ENCODE measurements around the gene AKNA. TPM values are rescaled to one million over a fixed set of nuclear protein-coding genes. Genes with fewer than 3 reads are reported as not detected.

Gene AKNA
- total and polyA plus RNA-seq, 2 donors (not counting 1 experiment from before 2014, with no cell fraction given) = 178 to 407 TPM

DNA sequence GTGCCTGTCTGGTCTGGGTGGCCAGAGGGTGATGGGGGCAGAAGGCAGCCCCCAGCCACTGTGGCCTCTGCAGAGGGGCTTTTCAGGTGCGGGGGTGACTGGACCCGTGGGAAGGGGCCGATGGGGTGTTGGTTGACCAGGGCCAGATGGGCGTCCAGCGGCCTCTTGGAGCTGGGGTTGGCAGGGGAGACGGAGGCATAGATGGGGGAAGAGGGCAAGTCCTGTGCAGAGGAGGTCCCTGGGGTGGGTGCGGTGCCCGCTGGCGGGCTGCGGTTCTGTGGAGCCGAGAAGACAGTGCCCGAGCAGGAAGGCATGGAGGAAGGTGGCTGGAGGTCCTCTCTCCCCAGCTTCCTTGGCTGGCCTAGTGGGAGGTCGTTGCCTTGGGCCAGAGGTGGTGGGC is 18.7 kb upstream of the AKNA start:
- no peaks in the 10 kb centered on the region for H3K9me3 ChIP-seq (ENCODE audit: control extremely low read depth in 1 of 3, control insufficient read depth in 2 of 3, insufficient read depth in 1 of 3, low read length in 2 of 3)
- Mint-ChIP-seq H3K27ac (no peak overlapping the region), H3K4me1 (peaks cover 4% of the 10 kb centered on the region), H3K4me3 (no peak overlapping the region), H3K27me3 (no peaks in the 10 kb centered on the region), H3K9me3 (ENCODE audit: insufficient read depth) (no peaks in the 10 kb centered on the region)
- H3K36me3 ChIP-seq (replicated peaks in 1 of 2; ENCODE audit: control extremely low read depth in 1 of 2, control insufficient read depth in 1 of 2, extremely low read depth in 1 of 2, insufficient read depth in 2 of 2, low read length in 1 of 2) = no peaks in the 10 kb centered on the region
- H3K27ac ChIP-seq (ENCODE audit: low read length in 2 of 2) = no peak overlapping the region
- no peak overlapping the region for H3K9ac ChIP-seq (ENCODE audit: low read length)
- ChIA-PET CTCF (interaction anchor here (1.0 to 8.9 kb wide), 37 partner anchors 9 to 607 kb away, joined by 3 to 144 read pairs (median 8); partner anchors contain the start of genes AKNA, ATP6V1G1 and TEX48), POLR2A (interaction anchor here (1.1 kb wide), 1 partner anchor 9 kb away, joined by 3 read pairs; no protein-coding TSS in a partner anchor)
- WGBS (ENCODE audit: insufficient coverage) = 94% methylated on average over 13 of the region's 13 CpGs
- TF ChIP-seq EZH2 (IDR thresholded peaks at IDR 0.05; ENCODE audit: borderline replicate concordance, insufficient read depth, low read depth, low read length, poor library complexity, severe bottlenecking) = no peak
- TF ChIP-seq, protein P1, sequence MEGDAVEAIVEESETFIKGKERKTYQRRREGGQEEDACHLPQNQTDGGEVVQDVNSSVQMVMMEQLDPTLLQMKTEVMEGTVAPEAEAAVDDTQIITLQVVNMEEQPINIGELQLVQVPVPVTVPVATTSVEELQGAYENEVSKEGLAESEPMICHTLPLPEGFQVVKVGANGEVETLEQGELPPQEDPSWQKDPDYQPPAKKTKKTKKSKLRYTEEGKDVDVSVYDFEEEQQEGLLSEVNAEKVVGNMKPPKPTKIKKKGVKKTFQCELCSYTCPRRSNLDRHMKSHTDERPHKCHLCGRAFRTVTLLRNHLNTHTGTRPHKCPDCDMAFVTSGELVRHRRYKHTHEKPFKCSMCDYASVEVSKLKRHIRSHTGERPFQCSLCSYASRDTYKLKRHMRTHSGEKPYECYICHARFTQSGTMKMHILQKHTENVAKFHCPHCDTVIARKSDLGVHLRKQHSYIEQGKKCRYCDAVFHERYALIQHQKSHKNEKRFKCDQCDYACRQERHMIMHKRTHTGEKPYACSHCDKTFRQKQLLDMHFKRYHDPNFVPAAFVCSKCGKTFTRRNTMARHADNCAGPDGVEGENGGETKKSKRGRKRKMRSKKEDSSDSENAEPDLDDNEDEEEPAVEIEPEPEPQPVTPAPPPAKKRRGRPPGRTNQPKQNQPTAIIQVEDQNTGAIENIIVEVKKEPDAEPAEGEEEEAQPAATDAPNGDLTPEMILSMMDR (IDR thresholded peaks at IDR 0.05) = no peak
- no peak overlapping the region for H2AFZ ChIP-seq (ENCODE audit: insufficient read depth, low read depth, low read length, poor library complexity, severe bottlenecking)
- peaks cover 8 to 9% of the 10 kb centered on the region in 2 donors for H3K4me1 ChIP-seq (ENCODE audit: control insufficient read depth in 2 of 2, insufficient read depth in 2 of 2, low read length in 2 of 2)
- ATAC-seq (ENCODE audit: low read depth) (no peak), DNase-seq (no peak)
- no peaks in the 10 kb centered on the region for H4K20me1 ChIP-seq (ENCODE audit: control insufficient read depth, insufficient read depth, low read length, poor library complexity, severe bottlenecking)
- H3K79me2 ChIP-seq (ENCODE audit: control insufficient read depth, insufficient read depth, low read length) = no peaks in the 10 kb centered on the region
- H3K4me2 ChIP-seq (replicated peaks; ENCODE audit: low read depth, low read length, poor library complexity, severe bottlenecking) = no peak overlapping the region
- no peak overlapping the region for H3K4me3 ChIP-seq (ENCODE audit: control extremely low read depth in 1 of 5, extremely low read depth in 1 of 5, insufficient read depth in 1 of 5, low read depth in 2 of 5, low read length in 4 of 5)
- intact Hi-C loops (cut with micrococcal nuclease) = loop anchor here (10.0 kb wide), 1 partner anchor 328 kb away; no protein-coding TSS in a partner anchor
- no peaks in the 10 kb centered on the region for H3K27me3 ChIP-seq (replicated peaks in 1 of 4; ENCODE audit: control extremely low read depth in 1 of 4, control insufficient read depth in 3 of 4, insufficient read depth in 4 of 4, low read length in 3 of 4)

GRCh38 chr9:114405294-114406034 is 17.7 kb upstream of the AKNA start:
- H3K36me3 ChIP-seq (replicated peaks in 1 of 2; ENCODE audit: control extremely low read depth in 1 of 2, control insufficient read depth in 1 of 2, extremely low read depth in 1 of 2, insufficient read depth in 2 of 2, low read length in 1 of 2) = no peaks in the 10 kb centered on the region
- peak overlapping the region; percentile 32 for H3K4me2 ChIP-seq (replicated peaks; ENCODE audit: low read depth, low read length, poor library complexity, severe bottlenecking)
- no peaks in the 10 kb centered on the region for H3K79me2 ChIP-seq (ENCODE audit: control insufficient read depth, insufficient read depth, low read length)
- no peak overlapping the region for H3K4me3 ChIP-seq (ENCODE audit: control extremely low read depth in 1 of 5, extremely low read depth in 1 of 5, insufficient read depth in 1 of 5, low read depth in 2 of 5, low read length in 4 of 5)
- no peaks in the 10 kb centered on the region for H4K20me1 ChIP-seq (ENCODE audit: control insufficient read depth, insufficient read depth, low read length, poor library complexity, severe bottlenecking)
- POLR2A ChIA-PET = interaction anchor here (0.7 to 1.2 kb wide), 2 partner anchors 32 to 248 kb away, joined by 3 read pairs; no protein-coding TSS in a partner anchor
- Mint-ChIP-seq H3K27me3 (no peaks in the 10 kb centered on the region), H3K4me3 (no peak overlapping the region), H3K4me1 (peaks cover 4% of the 10 kb centered on the region), H3K9me3 (ENCODE audit: insufficient read depth) (no peaks in the 10 kb centered on the region), H3K27ac (peak overlapping the region; percentile 8)
- no peak overlapping the region for H3K9ac ChIP-seq (ENCODE audit: low read length)
- WGBS (ENCODE audit: insufficient coverage) = 21% methylated on average over 11 of the region's 15 CpGs
- intact Hi-C loops (cut with micrococcal nuclease) = loop anchor here (1.0 to 10.0 kb wide), 3 partner anchors 248 to 609 kb away; no protein-coding TSS in a partner anchor
- no peaks in the 10 kb centered on the region for H3K9me3 ChIP-seq (ENCODE audit: control extremely low read depth in 1 of 3, control insufficient read depth in 2 of 3, insufficient read depth in 1 of 3, low read length in 2 of 3)
- H3K27ac ChIP-seq (ENCODE audit: low read length in 2 of 2) = no peak overlapping the region
- H3K4me1 ChIP-seq (ENCODE audit: control insufficient read depth in 2 of 2, insufficient read depth in 2 of 2, low read length in 2 of 2) = peaks cover 8 to 9% of the 10 kb centered on the region in 2 donors
- CTCF ChIA-PET = interaction anchor here (0.6 to 8.9 kb wide), 75 partner anchors 9 to 1118 kb away, joined by 3 to 144 read pairs (median 5); partner anchors contain the start of genes AKNA, ATP6V1G1, TEX48 and TEX53
- ATAC-seq (ENCODE audit: low read depth) = peak; percentile 99
- TF ChIP-seq, protein P1 (IDR thresholded peaks at IDR 0.05) = peak; percentile 87
- TF ChIP-seq EZH2 (IDR thresholded peaks at IDR 0.05; ENCODE audit: borderline replicate concordance, insufficient read depth, low read depth, low read length, poor library complexity, severe bottlenecking) = no peak
- H3K27me3 ChIP-seq (replicated peaks in 1 of 4; ENCODE audit: control extremely low read depth in 1 of 4, control insufficient read depth in 3 of 4, insufficient read depth in 4 of 4, low read length in 3 of 4) = no peaks in the 10 kb centered on the region
- peak overlapping the region; percentile 59 for H2AFZ ChIP-seq (ENCODE audit: insufficient read depth, low read depth, low read length, poor library complexity, severe bottlenecking)
- DNase-seq = peak; percentile 89
